Esophagus muscularis mucosa (tissue), 4 donors: ENCODE data around the gene SETD2. TPM values are rescaled to one million over a fixed set of nuclear protein-coding genes. Genes with fewer than 3 reads are reported as not detected.
A peak's percentile ranks its signal among the peaks of the same experiment; 100 is the strongest.

Experiments
- DNase-seq: peaks from one replicate; pipeline ENCODE4 v3.0.0-alpha.2; 2017; ENCODE audit errors: extremely low spot score
- H3K27ac ChIP-seq, 4 donors: fragments of 200-600 bp; sonication (generic); replicated peaks in 1 of 4; 1 replicate in 3 of 4; 2 replicates in 1 of 4; pipeline ENCODE4 v1.5.1; 2016 to 2019; ENCODE audit warnings: mild to moderate bottlenecking in 1 of 4
- H3K27me3 ChIP-seq, 4 donors: fragments of 200-600 bp; sonication (generic); one replicate each; pipeline versions ENCODE4 v1.5.1 to v1.6.0; 2016 to 2019
- H3K36me3 ChIP-seq, 4 donors: fragments of 200-600 bp; sonication (generic); one replicate each; pipeline ENCODE4 v1.5.1; 2016 to 2019
- H3K4me1 ChIP-seq, 4 donors: fragments of 200-600 bp; sonication (generic); one replicate each; pipeline ENCODE4 v1.5.1; 2016 to 2019
- H3K4me3 ChIP-seq, 4 donors: fragments of 200-600 bp; sonication (generic); 1 replicate in 2 of 4; 2 replicates in 2 of 4; pipeline ENCODE4 v1.5.1; 2016 to 2019; ENCODE audit warnings: mild to moderate bottlenecking in 4 of 4, moderate library complexity in 1 of 4
- H3K9me3 ChIP-seq, 4 donors: fragments of 200-600 bp; sonication (generic); 1 replicate in 3 of 4; 2 replicates in 1 of 4; pipeline ENCODE4 v1.5.1; 2016 to 2019
- CTCF ChIP-seq, 3 experiments: fragments of 200-600 bp in 2 of 3; fragments of 450-650 bp in 1 of 3; sonication (generic) in 2 of 3; IDR thresholded peaks; one replicate each; pipeline ENCODE4 v1.5.1; 2017 to 2019; ENCODE audit warnings: antibody characterized with exemption in 3 of 3, mild to moderate bottlenecking in 2 of 3, moderate library complexity in 1 of 3
- EP300 ChIP-seq: sonication (generic); formaldehyde crosslinking; IDR thresholded peaks from one replicate; pipeline ENCODE4 v1.6.1; 2017; ENCODE audit warnings: antibody characterized with exemption
- POLR2A ChIP-seq: fragments of 450-650 bp; IDR thresholded peaks from one replicate; pipeline ENCODE4 v1.6.1; 2017; ENCODE audit warnings: antibody characterized with exemption, moderate library complexity, mild to moderate bottlenecking, low read depth
- POLR2AphosphoS5 ChIP-seq, 2 donors: sonication (generic); formaldehyde crosslinking; IDR thresholded peaks; one replicate each; pipeline ENCODE4 v1.6.1; 2017; ENCODE audit warnings: antibody characterized with exemption in 2 of 2
- WGBS: methylation state at CpG from one replicate; pipeline ENCODE4 v1.1.5; 2018; 5-methylcytosine and 5-hydroxymethylcytosine counted together
- intact Hi-C: fragments of 100-400 bp; cut with DNase I; formaldehyde crosslinking; loops from one replicate; pipeline ENCODE4 v1.15.1; 2023
- total RNA-seq, 4 donors: library from RNA; depleted of rRNA; stranded (reverse); fragments of >200 nt; gene quantifications; one replicate each; pipeline versions ENCODE4 v1.1.0 to v1.2.1, GENCODE V29; 2016

The SETD2 gene
- total RNA-seq, 4 donors from 2014 or later, result 52.2 to 66.4 (median 56.8) TPM

- Histone ChIP-seq H3K36me3 (peaks cover 0 to 10% (median 4%) of the 10 kb centered on the region in 4 donors), H3K4me1 (peaks cover 17 to 42% (median 40%) of the 10 kb centered on the region in 4 donors), H3K27me3 (no peaks in the 10 kb centered on the region), H3K4me3 (no peak overlapping the region), H3K9me3 (no peaks in the 10 kb centered on the region), H3K27ac (no peak overlapping the region)
- no peak for DNase-seq
- intact Hi-C loops, result no loop called here
- no peak for TF ChIP-seq POLR2AphosphoS5 (IDR thresholded peaks at IDR 0.05)
- TF ChIP-seq CTCF (IDR thresholded peaks at IDR 0.05), result no peak
- no peak for TF ChIP-seq POLR2A
- TF ChIP-seq EP300, result no peak
Observed at GRCh38 chr3:47024932-47025331, 139.0 kb downstream of the SETD2 start.

- intact Hi-C loops, result no loop called here
- Histone ChIP-seq H3K27me3 (no peaks in the 10 kb centered on the region), H3K36me3 (peaks cover 6 to 22% (median 19%) of the 10 kb centered on the region in 4 donors), H3K27ac (peak overlapping the region in 3 of 4 donors; percentile 4 to 62 (median 59)), H3K4me3 (no peak overlapping the region), H3K9me3 (no peaks in the 10 kb centered on the region), H3K4me1 (peaks cover 17 to 46% (median 41%) of the 10 kb centered on the region in 4 donors)
- DNase-seq, result no peak
- 38% methylated on average over 1 of the region's 1 CpG for WGBS
- TF ChIP-seq CTCF (IDR thresholded peaks at IDR 0.05) (no peak), EP300 (no peak), POLR2AphosphoS5 (IDR thresholded peaks at IDR 0.05) (no peak)
Observed at GRCh38 chr3:47022641-47023071, 141.3 kb downstream of the SETD2 start.

- no peak for DNase-seq
- H3K36me3 ChIP-seq, result peaks cover 21 to 45% (median 36%) of the 10 kb centered on the region in 4 donors
- H3K27me3 ChIP-seq, result no peaks in the 10 kb centered on the region
- WGBS, result 99% methylated on average over 4 of the region's 4 CpGs
- H3K4me3 ChIP-seq, result no peak overlapping the region
- peaks cover 17 to 42% (median 39%) of the 10 kb centered on the region in 4 donors for H3K4me1 ChIP-seq
- no peaks in the 10 kb centered on the region for H3K9me3 ChIP-seq
- intact Hi-C loops, result no loop called here
- H3K27ac ChIP-seq, result peak overlapping the region in 1 of 4 donors; percentile 28
- TF ChIP-seq CTCF (IDR thresholded peaks at IDR 0.05), result no peak
- TF ChIP-seq EP300, result no peak
- TF ChIP-seq POLR2AphosphoS5 (IDR thresholded peaks at IDR 0.05), result no peak
- no peak for TF ChIP-seq POLR2A
Observed at GRCh38 chr3:47020311-47020710, 143.6 kb downstream of the SETD2 start.

- Histone ChIP-seq H3K36me3 (peaks cover 21 to 56% (median 41%) of the 10 kb centered on the region in 4 donors), H3K9me3 (no peaks in the 10 kb centered on the region), H3K27ac (no peak overlapping the region), H3K4me1 (peaks cover 17 to 38% (median 33%) of the 10 kb centered on the region in 4 donors), H3K27me3 (no peaks in the 10 kb centered on the region), H3K4me3 (no peak overlapping the region)
- intact Hi-C loops, result no loop called here
- WGBS, result 100% methylated on average over 1 of the region's 1 CpG
- no peak for TF ChIP-seq EP300
- no peak for TF ChIP-seq POLR2AphosphoS5 (IDR thresholded peaks at IDR 0.05)
- no peak for TF ChIP-seq CTCF (IDR thresholded peaks at IDR 0.05)
- no peak for TF ChIP-seq POLR2A
- peak; percentile 29 for DNase-seq
Observed at GRCh38 chr3:47019201-47019600, 144.7 kb downstream of the SETD2 start.

GRCh38 chr3:47018269-47018611 is 145.7 kb downstream of the SETD2 start:
- no peaks in the 10 kb centered on the region for H3K27me3 ChIP-seq
- H3K4me1 ChIP-seq, result peaks cover 17 to 36% (median 33%) of the 10 kb centered on the region in 4 donors
- TF ChIP-seq POLR2AphosphoS5 (IDR thresholded peaks at IDR 0.05), result no peak
- no peak for TF ChIP-seq EP300
- no peak for TF ChIP-seq POLR2A
- no peak for TF ChIP-seq CTCF (IDR thresholded peaks at IDR 0.05)
- no peak for DNase-seq
- H3K27ac ChIP-seq, result no peak overlapping the region
- no peaks in the 10 kb centered on the region for H3K9me3 ChIP-seq
- no peak overlapping the region for H3K4me3 ChIP-seq
- peaks cover 21 to 66% (median 45%) of the 10 kb centered on the region in 4 donors for H3K36me3 ChIP-seq
- intact Hi-C loops, result no loop called here
